NCI-H2029 treated with DMSO at 0.1 percent for 48 hours (cell line): Measurements from ENCODE around the gene NPAS2.

ENCODE experiments used
- DNase-seq: peaks from one replicate; lab custom pipeline; 2025; lab: John Stamatoyannopoulos, UW

Gene NPAS2

GRCh38 chr2:100971221-100971620 lies 151.3 kb downstream of the NPAS2 start:
- DNase-seq: no peak

- DNase-seq: no peak
Observed at GRCh38 chr2:100972452-100972851, 152.5 kb downstream of the NPAS2 start.

- DNase-seq: no peak
Observed at GRCh38 chr2:100974712-100975520, 155.0 kb downstream of the NPAS2 start.

- no peak for DNase-seq
Observed at GRCh38 chr2:100975521-100975785, 155.5 kb downstream of the NPAS2 start.

GRCh38 chr2:100976061-100976460 lies 156.1 kb downstream of the NPAS2 start:
- DNase-seq: no peak

- no peak for DNase-seq
Observed at GRCh38 chr2:100976645-100977391, 156.9 kb downstream of the NPAS2 start.

GRCh38 chr2:100977511-100977910 lies 157.6 kb downstream of the NPAS2 start:
- DNase-seq: no peak

GRCh38 chr2:100978582-100979191 lies 158.7 kb downstream of the NPAS2 start:
- no peak for DNase-seq

- DNase-seq: no peak
Observed at GRCh38 chr2:100980046-100980445, 160.1 kb downstream of the NPAS2 start.

GRCh38 chr2:100981011-100981410 lies 161.1 kb downstream of the NPAS2 start:
- no peak for DNase-seq

GRCh38 chr2:100982431-100982861 lies 162.5 kb downstream of the NPAS2 start:
- DNase-seq: no peak

- DNase-seq: no peak
Observed at GRCh38 chr2:100983201-100983600, 163.3 kb downstream of the NPAS2 start.

- no peak for DNase-seq
Observed at GRCh38 chr2:100983684-100984310, 163.9 kb downstream of the NPAS2 start.

- DNase-seq: no peak
Observed at GRCh38 chr2:100984892-100985307, 165.0 kb downstream of the NPAS2 start.

- DNase-seq: no peak
Observed at GRCh38 chr2:100986157-100986556, 166.2 kb downstream of the NPAS2 start.

- DNase-seq: no peak
Observed at GRCh38 chr2:100987536-100987935, 167.6 kb downstream of the NPAS2 start.

GRCh38 chr2:100987974-100988373 lies 168.0 kb downstream of the NPAS2 start:
- no peak for DNase-seq

- no peak for DNase-seq
Observed at GRCh38 chr2:100988630-100989417, 168.9 kb downstream of the NPAS2 start.

GRCh38 chr2:100989666-100990065 lies 169.7 kb downstream of the NPAS2 start:
- DNase-seq: no peak

GRCh38 chr2:100990166-100990565 lies 170.2 kb downstream of the NPAS2 start:
- DNase-seq: no peak

GRCh38 chr2:100990650-100991403 lies 170.9 kb downstream of the NPAS2 start:
- DNase-seq: no peak
